Measurements from ENCODE around the gene TRPV3. TPM values are rescaled to one million over a fixed set of nuclear protein-coding genes. Genes with fewer than 3 reads are reported as not detected.

The TRPV3 gene
- polyA plus RNA-seq, 4 donors: 1.1 to 20.1 (median 7.4) TPM

- Histone ChIP-seq H3K4me3 (ENCODE audit: low read depth in 1 of 3, low read length in 3 of 3) (no peak overlapping the region), H3K27me3 (ENCODE audit: control insufficient read depth in 3 of 3, insufficient read depth in 3 of 3, low read length in 3 of 3) (no peaks in the 10 kb centered on the region), H3K9me3 (ENCODE audit: control insufficient read depth in 2 of 2, insufficient read depth in 1 of 2, low read depth in 1 of 2, low read length in 1 of 2) (no peaks in the 10 kb centered on the region), H3K36me3 (ENCODE audit: control insufficient read depth in 3 of 3, insufficient read depth in 2 of 3, low read depth in 1 of 3, low read length in 3 of 3) (peaks cover 0 to 43% (median 0%) of the 10 kb centered on the region in 3 donors), H3K27ac (ENCODE audit: low read depth in 1 of 3, low read length in 2 of 3) (peak overlapping the region in 2 of 3 donors; percentile 49 to 93), H3K4me1 (ENCODE audit: control insufficient read depth in 3 of 3, insufficient read depth in 2 of 3, low read depth in 1 of 3, low read length in 2 of 3) (peaks cover 0 to 31% (median 0%) of the 10 kb centered on the region in 3 donors)
- DNase-seq (peak; percentile 82 to 91), FAIRE-seq (no peak)
- WGBS, 3 donors: 17 to 37% (median 32%) methylated on average over 30 to 32 of the region's 32 CpGs
These were observed 27.5 kb downstream of the TRPV3 start for GRCh38 chr17:3529817-3530741.

DNA sequence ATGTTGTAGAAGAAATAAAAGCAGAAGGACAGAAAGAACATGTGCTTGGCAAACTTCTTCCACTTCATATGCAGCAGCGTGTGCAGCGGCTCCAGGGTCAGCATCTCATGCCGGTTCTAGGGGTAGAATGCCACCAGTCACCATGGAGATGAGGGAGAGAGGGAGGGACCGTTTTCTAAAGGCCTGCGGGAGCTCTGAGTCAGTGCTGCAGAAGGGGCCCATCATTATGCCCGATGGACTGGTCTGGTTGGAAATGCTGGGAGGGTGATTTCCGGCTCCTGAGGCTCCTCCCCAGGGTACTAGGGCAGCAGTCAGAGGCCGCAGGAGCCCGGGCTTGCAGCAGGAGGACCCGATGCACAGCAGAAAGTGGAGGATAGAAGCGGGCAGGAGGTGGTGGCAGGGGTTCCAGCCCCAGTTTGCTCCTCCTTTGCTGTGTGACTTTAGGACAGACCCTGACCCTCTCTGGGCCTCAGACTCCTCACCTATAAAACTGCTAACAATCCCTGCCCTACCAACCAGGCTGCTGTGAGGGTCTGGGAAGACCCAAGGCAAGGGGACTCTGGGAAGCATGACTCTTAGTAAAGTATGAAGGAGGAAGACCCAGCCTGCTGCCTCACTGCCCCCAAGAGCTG, 28.6 kb downstream of the TRPV3 start:
- WGBS, 3 donors: 25 to 50% (median 43%) methylated on average over 11 of the region's 11 CpGs
- DNase-seq (peak; percentile 36 to 79), FAIRE-seq (no peak)
- no peaks in the 10 kb centered on the region for H3K9me3 ChIP-seq (ENCODE audit: control insufficient read depth in 2 of 2, insufficient read depth in 1 of 2, low read depth in 1 of 2, low read length in 1 of 2)
- H3K4me1 ChIP-seq (ENCODE audit: control insufficient read depth in 3 of 3, insufficient read depth in 2 of 3, low read depth in 1 of 3, low read length in 2 of 3): peaks cover 0 to 31% (median 0%) of the 10 kb centered on the region in 3 donors
- H3K27ac ChIP-seq (ENCODE audit: low read depth in 1 of 3, low read length in 2 of 3): peak overlapping the region in 1 of 3 donors; percentile 93
- no peaks in the 10 kb centered on the region for H3K27me3 ChIP-seq (ENCODE audit: control insufficient read depth in 3 of 3, insufficient read depth in 3 of 3, low read length in 3 of 3)
- peaks cover 0 to 46% (median 0%) of the 10 kb centered on the region in 3 donors for H3K36me3 ChIP-seq (ENCODE audit: control insufficient read depth in 3 of 3, insufficient read depth in 2 of 3, low read depth in 1 of 3, low read length in 3 of 3)
- H3K4me3 ChIP-seq (ENCODE audit: low read depth in 1 of 3, low read length in 3 of 3): no peak overlapping the region

- Histone ChIP-seq H3K27me3 (ENCODE audit: control insufficient read depth in 3 of 3, insufficient read depth in 3 of 3, low read length in 3 of 3) (no peaks in the 10 kb centered on the region), H3K36me3 (ENCODE audit: control insufficient read depth in 3 of 3, insufficient read depth in 2 of 3, low read depth in 1 of 3, low read length in 3 of 3) (peaks cover 0 to 47% (median 0%) of the 10 kb centered on the region in 3 donors), H3K9me3 (ENCODE audit: control insufficient read depth in 2 of 2, insufficient read depth in 1 of 2, low read depth in 1 of 2, low read length in 1 of 2) (no peaks in the 10 kb centered on the region), H3K27ac (ENCODE audit: low read depth in 1 of 3, low read length in 2 of 3) (peak overlapping the region in 1 of 3 donors; percentile 93), H3K4me1 (ENCODE audit: control insufficient read depth in 3 of 3, insufficient read depth in 2 of 3, low read depth in 1 of 3, low read length in 2 of 3) (peaks cover 0 to 31% (median 0%) of the 10 kb centered on the region in 3 donors), H3K4me3 (ENCODE audit: low read depth in 1 of 3, low read length in 3 of 3) (no peak overlapping the region)
- WGBS, 3 donors: 76 to 83% (median 81%) methylated on average over 14 of the region's 14 CpGs
- DNase-seq (no peak), FAIRE-seq (no peak)
These were observed 29.2 kb downstream of the TRPV3 start for GRCh38 chr17:3528403-3528851.

DNA sequence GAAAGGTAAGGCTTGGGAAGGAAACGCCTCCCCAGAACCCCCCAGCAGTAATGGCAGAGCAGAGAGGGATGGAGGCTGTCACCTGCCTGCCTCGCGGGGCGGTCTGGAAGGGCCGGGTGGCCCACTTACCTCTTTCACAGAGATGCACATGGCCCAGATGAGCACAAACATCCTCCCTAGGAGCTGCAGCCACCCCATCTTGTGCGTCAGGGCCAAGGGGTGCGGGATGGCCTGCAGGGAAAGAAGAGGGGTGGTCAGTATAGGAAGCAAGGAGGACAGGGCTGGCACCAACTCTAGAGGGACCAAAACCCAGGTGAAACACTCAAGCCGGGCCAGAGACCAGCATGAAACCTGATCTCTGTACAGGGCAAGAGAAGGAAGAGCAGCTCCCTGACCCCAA, 29.7 kb downstream of the TRPV3 start:
- Histone ChIP-seq H3K4me1 (ENCODE audit: control insufficient read depth in 3 of 3, insufficient read depth in 2 of 3, low read depth in 1 of 3, low read length in 2 of 3) (peaks cover 0 to 31% (median 0%) of the 10 kb centered on the region in 3 donors), H3K36me3 (ENCODE audit: control insufficient read depth in 3 of 3, insufficient read depth in 2 of 3, low read depth in 1 of 3, low read length in 3 of 3) (peaks cover 0 to 47% (median 0%) of the 10 kb centered on the region in 3 donors), H3K27me3 (ENCODE audit: control insufficient read depth in 3 of 3, insufficient read depth in 3 of 3, low read length in 3 of 3) (no peaks in the 10 kb centered on the region), H3K4me3 (ENCODE audit: low read depth in 1 of 3, low read length in 3 of 3) (no peak overlapping the region), H3K9me3 (ENCODE audit: control insufficient read depth in 2 of 2, insufficient read depth in 1 of 2, low read depth in 1 of 2, low read length in 1 of 2) (no peaks in the 10 kb centered on the region), H3K27ac (ENCODE audit: low read depth in 1 of 3, low read length in 2 of 3) (no peak overlapping the region)
- 93 to 96% (median 94%) methylated on average over 8 of the region's 8 CpGs for WGBS, 3 donors
- FAIRE-seq: no peak
- no peak for DNase-seq

- FAIRE-seq (no peak), DNase-seq (no peak)
- H3K4me3 ChIP-seq (ENCODE audit: low read depth in 1 of 3, low read length in 3 of 3): no peak overlapping the region
- no peaks in the 10 kb centered on the region for H3K27me3 ChIP-seq (ENCODE audit: control insufficient read depth in 3 of 3, insufficient read depth in 3 of 3, low read length in 3 of 3)
- no peak overlapping the region for H3K27ac ChIP-seq (ENCODE audit: low read depth in 1 of 3, low read length in 2 of 3)
- 92 to 93% (median 92%) methylated on average over 5 of the region's 5 CpGs for WGBS, 3 donors
- H3K9me3 ChIP-seq (ENCODE audit: control insufficient read depth in 2 of 2, insufficient read depth in 1 of 2, low read depth in 1 of 2, low read length in 1 of 2): no peaks in the 10 kb centered on the region
- peaks cover 0 to 44% (median 0%) of the 10 kb centered on the region in 3 donors for H3K36me3 ChIP-seq (ENCODE audit: control insufficient read depth in 3 of 3, insufficient read depth in 2 of 3, low read depth in 1 of 3, low read length in 3 of 3)
- H3K4me1 ChIP-seq (ENCODE audit: control insufficient read depth in 3 of 3, insufficient read depth in 2 of 3, low read depth in 1 of 3, low read length in 2 of 3): peaks cover 0 to 31% (median 0%) of the 10 kb centered on the region in 3 donors
These were observed 30.1 kb downstream of the TRPV3 start for GRCh38 chr17:3527468-3527867.

DNA sequence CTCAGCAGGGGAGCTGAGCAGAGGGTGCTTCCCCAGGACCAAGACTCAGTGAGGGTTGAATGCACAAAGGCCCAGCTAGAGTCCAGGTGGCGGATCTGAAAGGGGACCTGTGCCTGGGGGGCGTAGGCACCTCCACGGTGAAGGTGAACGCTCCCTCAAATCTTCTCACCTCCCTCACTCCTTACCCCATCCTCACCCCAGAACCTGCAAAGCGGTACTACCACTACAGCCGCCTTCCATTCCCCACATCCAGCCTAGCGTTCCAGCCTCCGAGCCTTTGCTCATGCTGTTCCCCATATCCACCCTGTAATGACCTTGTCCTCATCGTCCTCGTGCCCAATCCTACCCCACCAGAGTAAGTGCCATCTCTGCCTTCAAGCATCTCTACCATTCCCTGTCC, 30.6 kb downstream of the TRPV3 start:
- H3K27me3 ChIP-seq (ENCODE audit: control insufficient read depth in 3 of 3, insufficient read depth in 3 of 3, low read length in 3 of 3): no peaks in the 10 kb centered on the region
- H3K4me1 ChIP-seq (ENCODE audit: control insufficient read depth in 3 of 3, insufficient read depth in 2 of 3, low read depth in 1 of 3, low read length in 2 of 3): peaks cover 0 to 31% (median 0%) of the 10 kb centered on the region in 3 donors
- no peak overlapping the region for H3K4me3 ChIP-seq (ENCODE audit: low read depth in 1 of 3, low read length in 3 of 3)
- FAIRE-seq (no peak), DNase-seq (no peak)
- H3K27ac ChIP-seq (ENCODE audit: low read depth in 1 of 3, low read length in 2 of 3): no peak overlapping the region
- H3K9me3 ChIP-seq (ENCODE audit: control insufficient read depth in 2 of 2, insufficient read depth in 1 of 2, low read depth in 1 of 2, low read length in 1 of 2): no peaks in the 10 kb centered on the region
- peaks cover 0 to 39% (median 0%) of the 10 kb centered on the region in 3 donors for H3K36me3 ChIP-seq (ENCODE audit: control insufficient read depth in 3 of 3, insufficient read depth in 2 of 3, low read depth in 1 of 3, low read length in 3 of 3)
- 77 to 86% (median 84%) methylated on average over 9 to 10 of the region's 10 CpGs for WGBS, 3 donors

- H3K4me3 ChIP-seq (ENCODE audit: low read depth in 1 of 3, low read length in 3 of 3): no peak overlapping the region
- no peaks in the 10 kb centered on the region for H3K27me3 ChIP-seq (ENCODE audit: control insufficient read depth in 3 of 3, insufficient read depth in 3 of 3, low read length in 3 of 3)
- FAIRE-seq (no peak), DNase-seq (no peak)
- peaks cover 0 to 34% (median 0%) of the 10 kb centered on the region in 3 donors for H3K36me3 ChIP-seq (ENCODE audit: control insufficient read depth in 3 of 3, insufficient read depth in 2 of 3, low read depth in 1 of 3, low read length in 3 of 3)
- peaks cover 0 to 31% (median 0%) of the 10 kb centered on the region in 3 donors for H3K4me1 ChIP-seq (ENCODE audit: control insufficient read depth in 3 of 3, insufficient read depth in 2 of 3, low read depth in 1 of 3, low read length in 2 of 3)
- WGBS, 3 donors: 87 to 92% (median 91%) methylated on average over 12 of the region's 12 CpGs
- no peak overlapping the region for H3K27ac ChIP-seq (ENCODE audit: low read depth in 1 of 3, low read length in 2 of 3)
- no peaks in the 10 kb centered on the region for H3K9me3 ChIP-seq (ENCODE audit: control insufficient read depth in 2 of 2, insufficient read depth in 1 of 2, low read depth in 1 of 2, low read length in 1 of 2)
These were observed 31.1 kb downstream of the TRPV3 start for GRCh38 chr17:3526491-3526890.

- Histone ChIP-seq H3K36me3 (ENCODE audit: control insufficient read depth in 3 of 3, insufficient read depth in 2 of 3, low read depth in 1 of 3, low read length in 3 of 3) (peaks cover 0 to 34% (median 0%) of the 10 kb centered on the region in 3 donors), H3K4me1 (ENCODE audit: control insufficient read depth in 3 of 3, insufficient read depth in 2 of 3, low read depth in 1 of 3, low read length in 2 of 3) (peaks cover 0 to 7% (median 0%) of the 10 kb centered on the region in 3 donors), H3K27ac (ENCODE audit: low read depth in 1 of 3, low read length in 2 of 3) (no peak overlapping the region), H3K9me3 (ENCODE audit: control insufficient read depth in 2 of 2, insufficient read depth in 1 of 2, low read depth in 1 of 2, low read length in 1 of 2) (no peaks in the 10 kb centered on the region), H3K4me3 (ENCODE audit: low read depth in 1 of 3, low read length in 3 of 3) (no peak overlapping the region), H3K27me3 (ENCODE audit: control insufficient read depth in 3 of 3, insufficient read depth in 3 of 3, low read length in 3 of 3) (no peaks in the 10 kb centered on the region)
- no peak for FAIRE-seq
- WGBS, 3 donors: 88 to 93% (median 93%) methylated on average over 13 of the region's 13 CpGs
- DNase-seq: no peak
These were observed 33.6 kb downstream of the TRPV3 start for GRCh38 chr17:3524024-3524423.
